HG03045 (cell line): ENCODE results near the gene TFDP1.

Experiments
- ATAC-seq: cut with Tn5 transposase; IDR thresholded peaks from one replicate; pipeline ENCODE4 v1.9.1; 2021; ENCODE audit warnings: mild to moderate bottlenecking, moderate library complexity; ENCODE audit not compliant: unreplicated experiment

The TFDP1 gene

DNA sequence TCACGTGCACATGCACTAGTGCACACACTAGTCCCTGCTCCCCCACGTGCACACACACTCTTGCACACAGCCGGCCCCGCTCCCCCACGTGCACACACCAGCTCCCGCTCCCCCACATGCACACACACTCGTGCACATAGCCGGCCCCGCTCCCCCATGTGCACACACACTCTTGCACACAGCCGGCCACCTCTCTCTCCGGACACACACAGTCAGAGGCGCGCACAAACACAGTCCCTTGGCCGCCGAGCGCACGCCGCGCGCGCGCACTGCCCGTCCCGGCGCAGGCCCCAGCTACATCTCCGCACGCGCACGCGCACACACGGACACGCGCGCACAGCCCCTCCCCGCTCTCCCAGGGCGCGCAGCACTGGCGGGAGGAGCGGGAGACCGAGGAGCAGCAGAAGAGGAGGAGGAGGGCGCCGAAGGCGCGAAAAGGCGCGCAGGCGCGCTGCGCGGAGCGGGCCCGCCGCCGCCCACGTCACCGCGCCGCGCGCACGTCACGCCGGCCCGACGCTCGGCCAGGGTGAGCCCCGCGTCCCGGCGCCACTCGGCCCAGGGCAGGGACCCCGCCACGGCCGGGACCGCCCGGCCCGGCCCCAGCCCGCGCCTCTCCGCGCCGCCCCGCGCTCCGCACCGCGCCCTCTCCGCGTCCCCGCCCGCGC, at the start of gene TFDP1:
Gene TFDP1, plus strand, starts transcription at position 549 of the 665 bp plus-strand sequence. CDS start 1,085 bp downstream, outside the sequence.
- peak; percentile 81 for ATAC-seq

GRCh38 chr13:113535381-113535781, 49.2 kb upstream of the TFDP1 start:
- no peak for ATAC-seq

- ATAC-seq, result no peak
These were observed 48.0 kb upstream of the TFDP1 start for GRCh38 chr13:113536461-113537110.

GRCh38 chr13:113537205-113537604, 47.3 kb upstream of the TFDP1 start:
- ATAC-seq, result no peak

DNA sequence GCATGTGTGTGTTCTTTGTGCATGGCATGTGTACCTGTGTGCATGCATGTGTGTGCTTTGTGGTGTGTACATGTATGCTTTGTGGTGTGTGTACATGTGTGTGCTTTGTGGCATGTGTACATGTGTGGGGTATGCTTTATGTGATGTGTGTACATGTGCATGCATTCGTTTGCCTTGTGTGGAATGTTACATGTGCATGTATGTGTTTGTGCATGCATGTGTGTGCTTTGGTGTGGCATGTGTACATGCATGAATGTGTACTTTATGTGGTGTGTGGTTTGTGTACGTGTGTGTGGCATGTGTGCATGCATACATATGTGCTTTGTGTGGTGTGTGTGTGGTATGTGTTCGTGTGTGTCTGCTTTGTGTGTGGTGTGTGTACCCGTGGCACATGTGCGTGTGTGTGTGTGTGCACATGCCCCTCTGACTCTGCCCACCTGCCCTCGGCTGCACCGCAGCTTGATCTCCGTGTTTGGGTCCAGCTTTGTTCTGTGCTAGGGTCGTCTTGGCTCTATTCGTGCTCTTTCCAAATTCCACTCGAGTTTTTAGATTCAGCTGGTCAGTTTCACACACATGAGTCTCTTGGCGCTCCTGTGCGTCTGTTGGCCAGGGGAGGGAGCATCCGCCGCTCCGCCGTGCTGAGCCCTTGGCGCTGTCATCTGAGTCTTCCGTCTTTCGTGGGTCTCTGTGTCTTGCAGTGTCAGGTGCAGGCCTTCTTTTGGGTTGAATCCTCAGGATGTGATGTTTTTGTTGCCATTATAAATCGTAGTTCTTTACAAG, 46.5 kb upstream of the TFDP1 start:
- ATAC-seq, result no peak

DNA sequence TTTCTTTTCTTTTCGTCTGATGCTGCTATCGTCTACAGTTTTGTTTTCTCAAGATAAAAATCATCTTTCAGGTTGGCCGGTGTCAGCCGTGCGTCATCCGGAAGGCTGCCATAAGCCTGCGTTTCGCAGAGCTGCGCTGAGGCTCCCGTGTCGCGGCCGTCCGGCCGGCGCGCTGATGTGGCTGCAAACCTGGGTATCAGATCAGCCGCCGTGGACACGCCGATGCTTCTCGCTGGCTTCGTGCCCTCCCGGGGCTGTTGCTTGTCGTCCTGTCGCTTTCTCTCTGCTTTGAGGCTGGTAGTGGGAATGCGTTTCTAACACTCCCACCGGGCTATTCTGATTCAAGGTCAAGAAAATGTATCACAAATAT, 45.9 kb upstream of the TFDP1 start:
- no peak for ATAC-seq

- no peak for ATAC-seq
These were observed 45.4 kb upstream of the TFDP1 start for GRCh38 chr13:113539176-113539575.

- no peak for ATAC-seq
These were observed 44.7 kb upstream of the TFDP1 start for GRCh38 chr13:113539822-113540221.

GRCh38 chr13:113540523-113540922, 44.0 kb upstream of the TFDP1 start:
- no peak for ATAC-seq

DNA sequence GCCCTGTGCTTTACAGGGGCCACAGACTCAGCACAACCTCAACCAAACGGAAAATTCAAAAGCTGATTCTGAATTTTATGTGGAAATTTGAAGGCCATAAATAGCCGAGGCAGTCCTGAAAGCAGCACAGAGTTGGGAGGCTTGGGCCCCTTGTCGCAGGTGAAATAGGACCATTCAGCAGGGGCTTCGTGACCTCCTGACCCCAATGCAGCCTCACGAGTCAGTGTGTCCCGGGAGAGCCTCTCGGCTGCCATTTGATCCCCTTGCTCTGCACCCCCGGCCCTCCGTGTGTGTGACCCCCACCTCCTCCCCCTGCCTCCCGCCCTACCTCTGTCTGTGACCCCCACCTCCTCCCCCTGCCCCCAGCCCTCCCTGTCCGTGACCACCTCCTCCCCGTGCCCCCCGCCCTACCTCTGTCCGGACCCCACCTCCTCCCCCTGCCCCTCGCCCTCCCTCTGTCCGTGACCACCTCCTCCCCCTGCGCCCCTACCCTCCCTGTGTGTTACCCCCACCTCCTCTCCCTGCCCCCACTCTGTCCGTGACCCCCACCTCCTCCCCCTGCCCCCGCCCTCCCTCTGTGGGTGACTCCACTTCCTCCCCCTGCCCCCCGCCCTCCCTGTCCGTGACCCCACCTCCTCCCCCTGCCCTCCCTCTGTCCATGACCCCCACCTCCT, 41.7 kb upstream of the TFDP1 start:
- no peak for ATAC-seq

DNA sequence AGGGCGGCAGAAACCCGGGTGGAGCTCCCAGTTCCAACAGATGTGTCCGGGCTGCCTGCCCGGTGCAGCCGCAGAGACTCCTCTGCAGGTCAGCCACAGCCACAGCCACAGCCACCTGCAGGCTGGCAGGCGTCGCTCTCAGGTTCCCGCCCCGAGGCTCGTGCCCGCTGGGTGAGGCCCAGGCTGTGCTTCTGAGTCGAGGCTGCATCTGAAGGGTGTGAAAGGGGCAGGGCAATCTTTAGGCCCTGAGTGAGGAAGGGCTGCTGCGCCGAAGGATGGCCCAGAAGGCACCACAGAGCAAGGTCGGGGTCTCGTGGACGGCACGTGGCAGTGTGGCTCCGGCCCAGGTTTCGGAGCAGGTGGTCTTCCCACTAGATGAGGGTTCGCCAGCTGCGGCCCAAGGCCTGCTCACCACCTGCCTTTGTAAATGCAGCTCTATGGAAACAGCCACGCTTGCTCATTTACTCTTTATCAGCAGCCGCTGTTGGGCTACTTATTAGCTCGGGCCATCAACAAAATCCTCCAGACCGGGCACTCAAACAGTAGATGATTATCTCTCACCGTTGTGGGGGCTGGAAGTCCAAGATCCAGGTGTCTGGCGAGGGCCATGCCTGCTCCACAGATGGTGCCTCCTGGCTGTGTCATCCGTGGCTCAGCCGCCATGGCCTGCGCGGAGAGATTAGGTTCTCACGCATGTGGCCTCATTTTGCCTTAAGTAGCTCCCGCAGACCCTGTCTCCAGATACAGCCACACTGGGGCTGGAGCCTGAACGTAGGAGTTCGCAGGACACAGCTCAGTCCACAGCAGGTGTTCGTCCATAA, 40.3 kb upstream of the TFDP1 start:
- ATAC-seq, result no peak

DNA sequence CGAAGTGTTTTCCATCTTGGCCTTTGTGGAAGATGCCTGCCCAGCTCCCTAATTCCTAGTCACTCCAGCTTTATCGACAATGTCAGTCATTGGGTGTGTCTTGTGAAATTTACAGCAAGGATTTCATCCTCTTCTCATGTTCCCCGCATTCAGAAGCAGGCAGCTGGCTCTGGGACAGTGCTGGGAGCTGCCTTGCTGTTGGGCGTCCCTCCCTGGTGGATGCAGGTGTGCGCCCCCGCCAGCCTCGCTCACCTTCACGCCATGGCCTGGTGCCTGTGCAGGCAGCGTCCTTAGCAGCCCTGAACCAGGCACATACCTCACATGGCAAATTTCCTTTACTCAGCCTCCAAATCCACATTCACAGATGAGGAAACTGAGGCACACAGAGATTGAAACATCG, 39.7 kb upstream of the TFDP1 start:
- no peak for ATAC-seq

- no peak for ATAC-seq
These were observed 39.1 kb upstream of the TFDP1 start for GRCh38 chr13:113545455-113545930.

DNA sequence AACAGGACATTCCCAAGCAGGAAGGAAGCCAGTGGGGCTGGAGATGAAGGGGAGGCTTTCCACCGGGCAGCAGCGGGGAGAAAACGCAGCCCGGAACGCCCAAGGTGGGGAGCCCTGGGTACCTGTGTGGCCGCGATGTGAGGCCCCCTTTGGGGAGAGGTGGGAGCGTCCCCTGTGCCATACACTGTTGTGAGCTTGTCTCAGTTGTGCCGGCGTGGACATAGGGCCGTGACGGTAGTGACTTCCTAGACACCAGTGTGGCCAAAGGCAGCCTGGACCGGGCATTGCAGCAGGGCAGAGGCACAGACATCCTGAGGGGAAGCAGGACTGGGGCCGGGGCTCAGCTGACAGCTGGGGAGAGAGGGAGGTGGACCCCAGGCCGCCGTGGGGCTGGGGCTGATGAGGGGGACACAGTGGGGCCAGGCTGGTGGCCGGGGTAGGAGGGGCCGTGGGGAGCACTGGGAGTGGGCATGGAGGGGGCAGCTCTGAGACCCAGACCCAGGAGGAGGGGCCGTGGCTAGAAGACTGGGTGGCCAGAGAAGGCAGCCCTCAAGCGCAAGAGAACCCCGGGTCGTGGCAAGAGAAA, 38.5 kb upstream of the TFDP1 start:
- ATAC-seq, result no peak

DNA sequence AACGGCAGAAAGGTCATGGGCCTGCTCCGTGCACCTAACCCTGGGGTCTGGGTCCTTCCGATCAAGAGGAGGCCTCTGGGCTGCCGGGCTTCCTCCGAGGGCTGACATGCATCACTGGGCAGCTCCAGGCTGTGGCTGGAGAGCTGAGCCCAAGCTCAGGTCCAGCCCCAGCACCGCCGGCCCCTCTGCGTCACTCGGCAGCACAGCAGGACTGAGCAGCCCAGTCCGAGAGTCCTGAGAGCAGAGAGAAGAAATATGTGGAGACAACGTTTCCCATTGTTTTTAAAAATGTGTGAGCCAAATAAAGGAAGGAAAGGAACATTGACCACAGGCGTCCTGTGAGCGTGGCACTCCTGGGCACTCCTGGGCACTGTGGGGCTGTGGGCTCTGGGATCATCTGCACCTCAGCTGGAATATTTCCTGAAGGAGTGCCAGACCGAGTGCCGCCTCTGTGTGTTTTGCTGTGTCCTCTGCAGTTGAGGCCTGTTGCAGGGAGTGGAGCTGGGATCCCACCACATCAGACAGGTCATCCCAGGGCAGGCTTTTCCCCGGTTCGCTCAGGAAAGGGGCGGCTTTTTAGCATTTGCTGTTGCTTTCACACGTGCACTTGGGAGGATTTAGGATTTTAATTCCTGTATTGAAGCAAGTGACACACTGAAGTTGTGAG, 37.8 kb upstream of the TFDP1 start:
- no peak for ATAC-seq

GRCh38 chr13:113547238-113547971, 37.1 kb upstream of the TFDP1 start:
- no peak for ATAC-seq

DNA sequence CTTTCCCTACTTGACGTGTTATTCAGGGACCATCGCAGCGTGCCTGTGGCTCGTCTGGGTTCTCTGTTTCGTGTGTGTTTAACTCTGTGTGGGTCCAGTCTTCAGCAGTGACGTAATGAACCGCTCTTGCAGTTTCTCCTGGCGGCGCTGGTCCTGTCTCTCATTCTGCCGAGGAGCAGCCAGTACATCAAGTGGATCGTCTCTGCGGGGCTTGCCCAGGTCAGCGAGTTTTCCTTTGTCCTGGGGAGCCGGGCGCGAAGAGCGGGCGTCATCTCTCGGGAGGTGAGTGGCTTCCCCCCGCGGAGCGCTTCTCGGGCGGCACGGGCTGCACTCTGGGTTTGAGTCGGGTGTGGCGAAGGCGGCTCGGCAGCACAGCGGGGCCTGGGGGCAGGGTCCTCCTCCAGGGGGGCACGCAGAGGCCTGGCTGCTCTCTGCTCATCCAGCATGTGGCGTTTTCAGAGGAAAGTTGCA, 36.3 kb upstream of the TFDP1 start:
- ATAC-seq, result no peak

- ATAC-seq, result no peak
These were observed 35.6 kb upstream of the TFDP1 start for GRCh38 chr13:113548778-113549621.
